IMR-90 (cell line): ENCODE results near the gene CLDN6. TPM values are rescaled to one million over a fixed set of nuclear protein-coding genes. Genes with fewer than 3 reads are reported as not detected.

Experiments used
- ATAC-seq: fragments of 200-7000 bp; cut with Tn5 transposase; 2 replicates; pipeline ENCODE4 v1.9.1; 2020; ENCODE audit warnings: low read depth, mild to moderate bottlenecking, moderate library complexity
- BruUV-seq: library from RNA; stranded (reverse); fragments of 400-500 nt; replicated peaks from 2 replicates; lab custom pipeline; 2021; lab: Mats Ljungman, UMichigan
- CTCF ChIA-PET: fragments of 300-600 bp; formaldehyde crosslinking; extraction: SDS; loops from one replicate; lab custom pipeline; 2021; ENCODE audit warnings: antibody characterized with exemption; lab: Yijun Ruan, JAX
- POLR2A ChIA-PET: fragments of 300-600 bp; sonication (Branson Sonifier 250); formaldehyde crosslinking; loops from one replicate; lab custom pipeline; 2022; ENCODE audit warnings: antibody characterized with exemption; ENCODE audit not compliant: unreplicated experiment; lab: Charles Lee
- DNase-seq: peaks from one replicate; pipeline ENCODE4 v3.0.0; 2013
- H2AFZ ChIP-seq: replicated peaks from 2 replicates; pipeline ENCODE3; 2013; ENCODE audit warnings: low read length, mild to moderate bottlenecking; ENCODE audit not compliant: poor library complexity
- H2AK5ac ChIP-seq: 2 replicates; pipeline ENCODE4 v1.6.1; 2013; ENCODE audit warnings: low read depth, low read length, inconsistent platforms
- H2AK9ac ChIP-seq: replicated peaks from 2 replicates; pipeline ENCODE3; 2013; ENCODE audit warnings: mild to moderate bottlenecking, low read depth, low read length, moderate library complexity; ENCODE audit not compliant: poor library complexity
- H2BK120ac ChIP-seq: 2 replicates; pipeline ENCODE4 v1.6.1; 2013; ENCODE audit warnings: low read depth, low read length, inconsistent platforms
- H2BK15ac ChIP-seq: 3 replicates; pipeline ENCODE4 v1.6.1; 2013; ENCODE audit warnings: low read depth, low read length, inconsistent platforms
- H2BK20ac ChIP-seq: 2 replicates; pipeline ENCODE4 v1.6.1; 2013; ENCODE audit warnings: low read depth, mild to moderate bottlenecking, inconsistent platforms, low read length, moderate library complexity
- H2BK5ac ChIP-seq: 2 replicates; pipeline ENCODE4 v1.6.1; 2013; ENCODE audit warnings: mild to moderate bottlenecking, low read depth, low read length, inconsistent platforms; ENCODE audit not compliant: poor library complexity, severe bottlenecking
- H3K14ac ChIP-seq: replicated peaks from 2 replicates; pipeline ENCODE4 v1.6.1; 2013; ENCODE audit warnings: low read depth, low read length, inconsistent platforms
- H3K18ac ChIP-seq: 2 replicates; pipeline ENCODE4 v1.6.1; 2013; ENCODE audit warnings: low read depth, low read length, control low read depth
- H3K23ac ChIP-seq: 2 replicates; pipeline ENCODE4 v1.6.1; 2013; ENCODE audit warnings: low read depth, low read length, inconsistent platforms
- H3K27ac ChIP-seq: 2 replicates; pipeline ENCODE4 v1.5.1; 2013; ENCODE audit warnings: mild to moderate bottlenecking, control low read depth, low read length; ENCODE audit not compliant: insufficient read depth
- H3K27me3 ChIP-seq: 2 replicates; pipeline ENCODE4 v1.6.1; 2013; ENCODE audit warnings: low read length; ENCODE audit not compliant: control insufficient read depth, insufficient read depth
- H3K36me3 ChIP-seq: 2 replicates; pipeline ENCODE4 v1.6.1; 2013; ENCODE audit warnings: low read length, mixed read lengths; ENCODE audit not compliant: control insufficient read depth, insufficient read depth
- H3K4ac ChIP-seq: 2 replicates; pipeline ENCODE4 v1.6.1; 2013; ENCODE audit warnings: low read depth, low read length, inconsistent platforms
- H3K4me1 ChIP-seq: 2 replicates; pipeline ENCODE4 v1.6.1; 2013; ENCODE audit warnings: low read length, mixed read lengths; ENCODE audit not compliant: control insufficient read depth, insufficient read depth
- H3K4me2 ChIP-seq: 2 replicates; pipeline ENCODE4 v1.6.1; 2013; ENCODE audit warnings: low read depth, mild to moderate bottlenecking, control low read depth, low read length, moderate library complexity
- H3K4me3 ChIP-seq: 2 replicates; pipeline ENCODE4 v1.5.1; 2013; ENCODE audit warnings: low read depth, mild to moderate bottlenecking, control low read depth, low read length, moderate library complexity; ENCODE audit not compliant: insufficient read depth
- H3K56ac ChIP-seq: 2 replicates; pipeline ENCODE4 v1.6.1; 2013; ENCODE audit warnings: low read length, inconsistent platforms; ENCODE audit not compliant: insufficient read depth; ENCODE audit errors: extremely low read depth
- H3K79me1 ChIP-seq, 2 experiments: 2 replicates each; pipeline ENCODE4 v1.6.1; 2013; ENCODE audit warnings: low read length in 2 of 2, inconsistent platforms in 1 of 2, low read depth in 1 of 2
- H3K9ac ChIP-seq: 2 replicates; pipeline ENCODE4 v1.6.1; 2013; ENCODE audit warnings: low read depth, low read length, control low read depth
- H3K9me1 ChIP-seq: 2 replicates; pipeline ENCODE4 v1.6.1; 2013; ENCODE audit warnings: low read length, inconsistent platforms; ENCODE audit not compliant: insufficient read depth
- H3K9me3 ChIP-seq: 2 replicates; pipeline ENCODE4 v1.6.1; 2013; ENCODE audit warnings: low read length; ENCODE audit not compliant: control insufficient read depth, insufficient read depth
- H4K20me1 ChIP-seq: 2 replicates; pipeline ENCODE4 v1.6.1; 2013; ENCODE audit warnings: low read length, inconsistent platforms; ENCODE audit not compliant: insufficient read depth
- H4K5ac ChIP-seq: 2 replicates; pipeline ENCODE4 v1.6.1; 2013; ENCODE audit warnings: mild to moderate bottlenecking, low read depth, low read length, control low read depth
- H4K8ac ChIP-seq, 2 experiments: 2 replicates each; pipeline ENCODE4 v1.6.1; 2013; ENCODE audit warnings: low read depth in 2 of 2, low read length in 2 of 2, control low read depth in 1 of 2, inconsistent platforms in 1 of 2
- H4K91ac ChIP-seq: 2 replicates; pipeline ENCODE4 v1.6.1; 2013; ENCODE audit warnings: low read depth, low read length, inconsistent platforms; ENCODE audit not compliant: insufficient read depth
- CHD1 ChIP-seq: IDR thresholded peaks from 2 replicates; pipeline ENCODE4 v1.6.1; 2012; ENCODE audit warnings: low read depth, low read length, improper control_type of control experiment
- CTCF ChIP-seq: conservative IDR thresholded peaks from 2 replicates; pipeline ENCODE4 v1.5.1; 2012; ENCODE audit warnings: mild to moderate bottlenecking, low read depth, low read length, improper control_type of control experiment
- ELK1 ChIP-seq: fragments of 150-350 bp; IDR thresholded peaks from 2 replicates; pipeline ENCODE4 v1.6.1; 2016; ENCODE audit warnings: low read depth, mild to moderate bottlenecking, low read length, moderate library complexity, borderline replicate concordance
- FOS ChIP-seq: fragments of 150-350 bp; IDR thresholded peaks from 2 replicates; pipeline ENCODE4 v1.6.1; 2016; ENCODE audit warnings: low read depth, low read length
- MAFK ChIP-seq: IDR thresholded peaks from 2 replicates; pipeline ENCODE4 v1.6.1; 2012; ENCODE audit warnings: low read depth, low read length, improper control_type of control experiment
- MAZ ChIP-seq: IDR thresholded peaks from 2 replicates; pipeline ENCODE4 v1.6.1; 2012; ENCODE audit warnings: low read depth, mild to moderate bottlenecking, low read length, improper control_type of control experiment, moderate library complexity, borderline replicate concordance
- NFE2L2 ChIP-seq: fragments of 150-350 bp; IDR thresholded peaks from 2 replicates; pipeline ENCODE4 v1.6.1; 2016; ENCODE audit warnings: low read depth, mild to moderate bottlenecking, low read length
- POLR2A ChIP-seq: IDR thresholded peaks from 2 replicates; pipeline ENCODE4 v1.6.1; 2012; ENCODE audit warnings: mild to moderate bottlenecking, low read depth, low read length
- RFX5 ChIP-seq: IDR thresholded peaks from 2 replicates; pipeline ENCODE4 v1.8.0; 2012; ENCODE audit warnings: low read depth, mild to moderate bottlenecking, low read length, moderate library complexity
- SMC3 ChIP-seq: fragments of 150-350 bp; IDR thresholded peaks from 2 replicates; pipeline ENCODE4 v1.6.1; 2016; ENCODE audit warnings: low read depth, mild to moderate bottlenecking, antibody characterized with exemption, low read length, moderate library complexity
- WGBS, 2 experiments: methylation state at CpG; one replicate each; pipeline versions ENCODE4 v1.1.5 to v1.1.7; 2013; ENCODE audit warnings: missing lambda C conversion rate in 2 of 2; ENCODE audit not compliant: insufficient read length in 1 of 2; ENCODE audit errors: extremely low coverage in 2 of 2; 5-methylcytosine and 5-hydroxymethylcytosine counted together
- dilution Hi-C: fragments of 300-500 bp; cut with HindIII; formaldehyde crosslinking; loops from one replicate; pipeline ENCODE4 v1.14.3; 2018; ENCODE audit warnings: low sequenced_read_pairs; ENCODE audit not compliant: unreplicated experiment
- in situ Hi-C: fragments of 300-500 bp; cut with MboI; formaldehyde crosslinking; loops from 3 replicates; pipeline ENCODE4 v1.14.3; 2019; ENCODE audit warnings: low sequenced_read_pairs, inconsistent platforms, mixed read lengths
- intact Hi-C: fragments of 100-400 bp; cut with micrococcal nuclease; formaldehyde crosslinking; loops from 2 replicates; pipeline ENCODE4 v1.10.0; 2022
- polyA plus RNA-seq, 3 experiments: library from polyadenylated mRNA; depleted of rRNA; stranded (reverse); fragments of >200 nt; gene quantifications; 2 replicates each; pipeline ENCODE4 v1.2.3, GENCODE V29; 2012; ENCODE audit warnings: low replicate concordance in 1 of 3
- total RNA-seq: library from RNA; depleted of rRNA; stranded (reverse); fragments of >200 nt; gene quantifications from 2 replicates; pipeline ENCODE4 v1.2.3, GENCODE V29; 2012

The CLDN6 gene
- total and polyA plus RNA-seq, 2 of the 4 experiments (the other 2 are of a cell fraction) = 0.14 TPM; not detected in 1

- peak; percentile 37; the same call in 1 of the 2 replicates for TF ChIP-seq MAFK
- peak; percentile 80 for TF ChIP-seq FOS
- peak; percentile 51 for TF ChIP-seq MAZ
Observed at GRCh38 chr16:3021449-3022207, 3.6 kb upstream of the CLDN6 start (continued).

GRCh38 chr16:3020604-3021448 lies 2.8 kb upstream of the CLDN6 start:
- Histone ChIP-seq H4K91ac (peak overlapping the region; percentile 98), H2AFZ (peak overlapping the region; percentile 67), H3K9ac (peak overlapping the region; percentile 94), H2AK9ac (peak overlapping the region; percentile 99), H2BK5ac (peak overlapping the region; percentile 99), H3K27me3 (no peaks in the 10 kb centered on the region; the same call in 1 of the 2 replicates), H2AK5ac (peak overlapping the region; percentile 93), H3K18ac (peak overlapping the region; percentile 83), H3K9me3 (no peaks in the 10 kb centered on the region), H3K27ac (peak overlapping the region; percentile 97), H3K4me3 (peak overlapping the region; percentile 77), H3K9me1 (no peaks in the 10 kb centered on the region), H2BK120ac (peak overlapping the region; percentile 91), H3K4ac (peak overlapping the region; percentile 99), H3K14ac (peak overlapping the region; percentile 99), H3K36me3 (peaks cover 11% of the 10 kb centered on the region), H4K20me1 (peaks cover 31% of the 10 kb centered on the region), H3K4me2 (peak overlapping the region; percentile 79), H2BK20ac (peak overlapping the region; percentile 4; the same call in 1 of the 2 replicates), H4K5ac (peak overlapping the region; percentile 76), H3K79me1 (peaks cover 0 to 27% of the 10 kb centered on the region in 2 experiments; a peak in 2 of 4 replicates), H3K4me1 (peaks cover 11% of the 10 kb centered on the region), H3K56ac (peak overlapping the region; percentile 100), H3K23ac (peak overlapping the region; percentile 100), H2BK15ac (peak overlapping the region; percentile 32; the same call in 1 of the 3 replicates), H4K8ac (peak overlapping the region; percentile 74 to 99)
- ChIA-PET CTCF (interaction anchor here (0.5 to 2.7 kb wide), 2 partner anchors 10 to 1152 kb away, joined by 8 to 12 read pairs; no protein-coding TSS in a partner anchor), POLR2A (interaction anchor here (0.6 to 2.0 kb wide), 2 partner anchors 11 to 496 kb away, joined by 3 to 7 read pairs; no protein-coding TSS in a partner anchor)
- ATAC-seq (peak; percentile 30), DNase-seq (peak; percentile 89)
- in situ Hi-C loops (no loop called here), dilution Hi-C loops (no loop called here), intact Hi-C loops (no loop called here)
- 0% methylated on average over 8 of the region's 57 CpGs; no CpG with 5 or more reads in 1 of the 2 experiments for WGBS, 2 experiments
- BruUV-seq = no TSS peak
- TF ChIP-seq POLR2A (peak; percentile 34), CTCF (no peak), SMC3 (no peak), RFX5 (no peak), NFE2L2 (no peak), CHD1 (peak; percentile 14; the same call in 1 of the 2 replicates), ELK1 (no peak)
